ENCODE measurements around the gene SLC35F4.

DNA sequence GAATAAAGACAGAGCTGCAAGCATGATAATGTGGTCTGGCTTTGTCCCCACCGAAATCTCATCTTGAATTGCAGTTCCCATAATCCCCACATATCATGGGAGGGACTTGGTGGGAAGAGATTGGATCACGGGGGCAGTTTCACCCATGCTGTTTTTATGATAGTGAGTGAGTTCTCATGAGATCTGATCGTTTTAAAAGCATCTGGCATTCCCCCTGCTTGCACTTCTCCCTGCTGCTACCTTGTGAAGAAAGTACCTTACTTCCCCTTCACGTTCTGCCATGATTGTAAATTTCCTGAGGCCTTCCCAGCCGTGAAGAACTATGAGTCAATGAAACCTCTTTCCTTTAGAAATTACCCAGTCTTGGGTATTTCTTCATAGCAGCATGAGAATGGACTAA, 158.7 kb downstream of the SLC35F4 start:
- TF ChIP-seq, protein P1, sequence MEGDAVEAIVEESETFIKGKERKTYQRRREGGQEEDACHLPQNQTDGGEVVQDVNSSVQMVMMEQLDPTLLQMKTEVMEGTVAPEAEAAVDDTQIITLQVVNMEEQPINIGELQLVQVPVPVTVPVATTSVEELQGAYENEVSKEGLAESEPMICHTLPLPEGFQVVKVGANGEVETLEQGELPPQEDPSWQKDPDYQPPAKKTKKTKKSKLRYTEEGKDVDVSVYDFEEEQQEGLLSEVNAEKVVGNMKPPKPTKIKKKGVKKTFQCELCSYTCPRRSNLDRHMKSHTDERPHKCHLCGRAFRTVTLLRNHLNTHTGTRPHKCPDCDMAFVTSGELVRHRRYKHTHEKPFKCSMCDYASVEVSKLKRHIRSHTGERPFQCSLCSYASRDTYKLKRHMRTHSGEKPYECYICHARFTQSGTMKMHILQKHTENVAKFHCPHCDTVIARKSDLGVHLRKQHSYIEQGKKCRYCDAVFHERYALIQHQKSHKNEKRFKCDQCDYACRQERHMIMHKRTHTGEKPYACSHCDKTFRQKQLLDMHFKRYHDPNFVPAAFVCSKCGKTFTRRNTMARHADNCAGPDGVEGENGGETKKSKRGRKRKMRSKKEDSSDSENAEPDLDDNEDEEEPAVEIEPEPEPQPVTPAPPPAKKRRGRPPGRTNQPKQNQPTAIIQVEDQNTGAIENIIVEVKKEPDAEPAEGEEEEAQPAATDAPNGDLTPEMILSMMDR (IDR thresholded peaks at IDR 0.05), result no peak
- TF ChIP-seq POLR2A (IDR thresholded peaks at IDR 0.05), result no peak

Measured in adrenal gland (tissue), 5 donors.